Activated CD4-positive, alpha-beta memory T cell treated with anti-CD3 and anti-CD28 coated beads for 36 hours (primary cell): ENCODE data around the gene CFAP97. TPM values are rescaled to one million over a fixed set of nuclear protein-coding genes. Genes with fewer than 3 reads are reported as not detected.
A peak's percentile ranks its signal among the peaks of the same experiment; 100 is the strongest.
"Not testable (repeated sequence)": the region's sequence is repeated elsewhere in the genome, so short reads cannot be mapped to it uniquely, and the experiment has no call there.

ENCODE experiments used
- CTCF ChIA-PET: fragments of 350-600 bp; sonication (Branson Sonifier 250); formaldehyde crosslinking; loops from one replicate; lab custom pipeline; 2021; ENCODE audit warnings: antibody characterized with exemption, inconsistent platforms; lab: Charles Lee
- POLR2A ChIA-PET: fragments of 350-600 bp; sonication (Branson Sonifier 250); formaldehyde crosslinking; loops from one replicate; lab custom pipeline; 2021; ENCODE audit warnings: antibody characterized with exemption; lab: Charles Lee
- DNase-seq: peaks from one replicate; pipeline ENCODE4 v3.0.0-alpha.2; 2020
- H3K27ac Mint-ChIP-seq: one replicate; pipeline ENCODE4 v1.8.0; 2021; ENCODE audit warnings: mixed read lengths
- H3K27me3 Mint-ChIP-seq: one replicate; pipeline ENCODE4 v1.8.0; 2021; ENCODE audit warnings: mixed read lengths
- H3K36me3 Mint-ChIP-seq: one replicate; pipeline ENCODE4 v1.8.0; 2021; ENCODE audit warnings: mixed read lengths
- H3K4me1 Mint-ChIP-seq: one replicate; pipeline ENCODE4 v1.8.0; 2021; ENCODE audit warnings: low read depth, mixed read lengths
- H3K4me3 Mint-ChIP-seq: one replicate; pipeline ENCODE4 v1.8.0; 2021; ENCODE audit warnings: mild to moderate bottlenecking, mixed read lengths
- H3K9me3 Mint-ChIP-seq: one replicate; pipeline ENCODE4 v1.8.0; 2021; ENCODE audit warnings: mixed read lengths
- intact Hi-C: fragments of 100-400 bp; cut with micrococcal nuclease; formaldehyde crosslinking; loops from one replicate; pipeline ENCODE4 v1.15.1; 2023
- total RNA-seq, 2 experiments: library from RNA; stranded (reverse); gene quantifications; one replicate each; pipeline ENCODE4 v1.2.3, GENCODE V29; 2021

CFAP97 gene
- total RNA-seq, result 10 to 100 TPM; 47.5 to 48.6 TPM

DNA sequence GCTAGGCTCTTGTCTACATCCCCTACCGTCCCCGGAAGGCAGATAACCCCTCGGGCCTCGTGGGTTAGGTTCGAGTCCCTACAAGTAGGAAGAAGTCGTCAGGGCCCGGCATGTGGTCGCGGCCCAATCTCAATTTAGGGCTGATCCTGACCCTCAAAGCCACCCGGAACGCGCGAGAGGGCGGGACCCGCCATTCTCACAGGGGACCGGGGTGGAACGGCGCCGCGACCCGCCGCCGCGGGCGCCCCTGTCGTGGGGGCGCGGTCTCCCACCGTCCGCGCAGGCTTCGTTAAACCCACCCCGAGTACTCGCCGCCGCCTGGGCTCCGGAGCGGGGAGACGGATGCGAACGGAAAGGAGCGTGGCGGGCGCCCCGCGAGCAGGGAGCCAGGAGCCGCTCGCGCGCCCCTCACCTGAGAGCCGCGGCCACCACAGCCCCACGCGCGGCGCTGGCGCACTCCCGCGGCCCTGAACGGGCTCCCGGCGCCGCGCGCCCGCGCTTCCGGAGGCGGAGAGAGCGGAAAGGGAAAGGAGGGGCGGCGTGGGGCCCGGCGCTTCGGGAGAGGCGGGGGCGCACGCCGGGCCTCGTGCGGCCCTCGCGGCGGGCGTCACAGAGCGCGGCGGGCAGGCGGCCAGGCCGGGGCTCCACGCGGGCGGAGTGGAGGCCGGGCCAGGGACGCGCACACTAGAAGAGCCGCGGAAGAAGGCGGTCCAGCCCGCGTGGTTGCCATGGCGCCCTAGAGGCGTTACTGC, at the start of gene CFAP97:
Gene CFAP97, minus strand, starts transcription at position 515 of the 752 bp plus-strand sequence. CDS start 12,804 bp downstream, outside the sequence.
- Mint-ChIP-seq H3K27me3 (no peaks in the 10 kb centered on the region), H3K9me3 (no peaks in the 10 kb centered on the region), H3K4me1 (peaks cover 48% of the 10 kb centered on the region)

DNA sequence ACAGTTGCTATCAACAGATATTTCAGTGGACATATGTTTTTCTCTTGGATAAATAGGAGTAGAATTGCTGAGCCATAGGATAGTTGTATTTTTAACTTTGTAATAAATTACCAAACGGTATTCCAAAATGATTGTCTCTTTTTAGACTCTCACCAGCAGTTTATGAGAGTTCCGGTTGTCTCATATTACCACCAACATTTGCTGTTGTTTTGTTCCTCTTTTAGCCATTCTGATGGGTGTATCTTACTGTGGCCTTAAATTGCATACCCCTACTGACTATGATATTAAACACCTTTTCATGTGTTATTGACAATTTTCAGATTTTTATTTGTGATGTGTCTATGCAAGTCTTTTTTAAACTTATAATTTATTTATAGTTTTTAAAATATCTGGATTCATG, 45.3 kb upstream of the CFAP97 start:
- no peak overlapping the region for H3K27ac Mint-ChIP-seq
- H3K36me3 Mint-ChIP-seq, result peaks cover 14% of the 10 kb centered on the region
- intact Hi-C loops, result no loop called here
- ChIA-PET CTCF (no interaction called here), POLR2A (no interaction called here)
- H3K27me3 Mint-ChIP-seq, result no peaks in the 10 kb centered on the region
- no peaks in the 10 kb centered on the region for H3K9me3 Mint-ChIP-seq
- H3K4me1 Mint-ChIP-seq, result peaks cover 46% of the 10 kb centered on the region
- DNase-seq, result no peak
- H3K4me3 Mint-ChIP-seq, result no peak overlapping the region

More for the DNA sequence above, at the start of gene CFAP97:
- DNase-seq, result peak; percentile 81
- Mint-ChIP-seq H3K36me3 (peaks cover 6% of the 10 kb centered on the region), H3K4me3 (peak within 1 kb of the TSS; percentile 94), H3K27ac (peak within 1 kb of the TSS; percentile 97)
- intact Hi-C loops, result loop anchor here (1.0 to 10.0 kb wide), 10 partner anchors 39 to 991 kb away; partner anchors contain the start of genes CCDC110, CENPU, CYP4V2 and LRP2BP
- ChIA-PET POLR2A (interaction anchor here (1.1 kb wide), 1 partner anchor 192 kb away, joined by 4 read pairs; the partner anchor contains the start of genes ANKRD37 and LRP2BP), CTCF (interaction anchor here (1.0 kb wide), 1 partner anchor 20 kb away, joined by 3 read pairs; no protein-coding TSS in a partner anchor)

DNA sequence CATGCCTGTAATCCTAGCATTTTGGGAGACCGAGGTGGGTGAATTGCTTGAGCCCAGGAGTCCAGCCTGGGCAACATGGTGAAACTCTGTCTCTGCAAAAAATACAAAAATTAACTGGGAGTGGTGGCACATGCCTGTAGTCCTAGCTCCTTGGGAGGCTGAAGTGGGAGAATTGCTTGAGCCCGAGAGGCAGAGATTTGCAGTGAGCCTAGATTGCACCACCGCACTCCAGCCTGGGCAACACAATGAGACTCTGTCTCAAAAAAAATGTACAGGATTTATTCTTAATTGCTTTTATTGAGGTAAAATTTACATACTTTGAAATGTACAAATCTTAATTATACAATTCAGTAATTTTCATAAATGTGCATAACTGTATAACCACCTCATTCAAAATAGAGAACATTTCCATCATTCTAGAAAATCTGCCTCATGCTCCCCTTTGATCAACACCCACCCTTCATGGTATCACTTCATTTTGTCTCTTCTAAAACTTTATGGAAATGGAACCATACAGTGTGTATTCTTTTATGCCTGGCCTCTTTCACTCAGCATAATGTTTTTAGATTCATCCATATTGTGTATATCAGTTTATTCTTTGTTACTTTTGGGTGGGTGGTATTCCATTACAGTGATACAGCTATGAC, 44.7 kb upstream of the CFAP97 start:
- peaks cover 41% of the 10 kb centered on the region for H3K4me1 Mint-ChIP-seq
- ChIA-PET CTCF (interaction anchor here (0.6 kb wide), 1 partner anchor 972 kb away, joined by 3 read pairs; no protein-coding TSS in a partner anchor), POLR2A (no interaction called here)
- intact Hi-C loops, result no loop called here
- H3K36me3 Mint-ChIP-seq, result peaks cover 13% of the 10 kb centered on the region
- H3K9me3 Mint-ChIP-seq, result no peaks in the 10 kb centered on the region
- no peak overlapping the region for H3K4me3 Mint-ChIP-seq
- H3K27me3 Mint-ChIP-seq, result no peaks in the 10 kb centered on the region
- H3K27ac Mint-ChIP-seq, result no peak overlapping the region
- no peak for DNase-seq

DNA sequence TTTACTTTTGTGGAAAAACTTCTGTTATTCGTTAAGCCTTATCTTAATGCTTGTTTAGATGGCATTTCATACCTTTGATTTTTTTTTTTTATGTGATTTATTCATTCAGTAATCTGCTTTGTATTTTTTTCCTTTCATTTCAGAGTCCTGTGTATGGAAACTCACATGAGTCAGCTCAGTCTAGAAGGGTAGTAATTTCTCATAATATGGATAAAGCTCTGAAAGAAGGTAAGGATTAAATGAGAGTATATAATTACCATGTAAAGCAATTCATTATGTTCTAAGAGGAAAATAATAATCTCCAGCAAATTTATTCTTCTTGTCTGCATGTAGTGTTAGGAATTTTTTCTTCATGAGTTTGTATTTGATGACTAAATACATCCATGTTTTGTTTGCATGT, 43.4 kb upstream of the CFAP97 start:
- no peaks in the 10 kb centered on the region for H3K27me3 Mint-ChIP-seq
- CTCF ChIA-PET, result no interaction called here

DNA sequence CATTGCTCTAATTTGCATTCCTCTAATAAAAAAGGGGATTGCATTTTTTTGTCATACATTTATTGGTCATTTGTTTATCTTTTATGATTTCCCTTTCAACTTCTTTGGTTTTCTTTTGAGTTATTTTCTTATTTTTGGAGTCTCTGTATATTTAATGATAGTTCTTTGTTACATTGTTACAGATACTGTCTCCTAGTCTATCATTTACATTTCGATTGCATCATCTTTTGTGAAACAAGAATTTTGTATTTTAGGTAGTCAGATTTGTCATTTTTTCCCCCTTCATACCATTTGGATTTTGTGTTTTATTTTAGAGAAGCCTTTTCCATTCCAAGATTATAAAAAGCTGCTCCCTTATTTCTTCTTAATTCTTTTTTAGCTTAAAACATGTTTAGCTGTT, 42.7 kb upstream of the CFAP97 start:
- no peak overlapping the region for H3K27ac Mint-ChIP-seq

More for the DNA sequence above, 43.4 kb upstream of the CFAP97 start:
- peak overlapping the region; percentile 38 for H3K27ac Mint-ChIP-seq
- POLR2A ChIA-PET, result no interaction called here
- no peaks in the 10 kb centered on the region for H3K9me3 Mint-ChIP-seq
- H3K4me3 Mint-ChIP-seq, result no peak overlapping the region
- intact Hi-C loops, result loop anchor here (2.0 kb wide), 1 partner anchor 30 kb away; no protein-coding TSS in a partner anchor
- H3K36me3 Mint-ChIP-seq, result peaks cover 11% of the 10 kb centered on the region
- peaks cover 41% of the 10 kb centered on the region for H3K4me1 Mint-ChIP-seq
- no peak for DNase-seq

DNA sequence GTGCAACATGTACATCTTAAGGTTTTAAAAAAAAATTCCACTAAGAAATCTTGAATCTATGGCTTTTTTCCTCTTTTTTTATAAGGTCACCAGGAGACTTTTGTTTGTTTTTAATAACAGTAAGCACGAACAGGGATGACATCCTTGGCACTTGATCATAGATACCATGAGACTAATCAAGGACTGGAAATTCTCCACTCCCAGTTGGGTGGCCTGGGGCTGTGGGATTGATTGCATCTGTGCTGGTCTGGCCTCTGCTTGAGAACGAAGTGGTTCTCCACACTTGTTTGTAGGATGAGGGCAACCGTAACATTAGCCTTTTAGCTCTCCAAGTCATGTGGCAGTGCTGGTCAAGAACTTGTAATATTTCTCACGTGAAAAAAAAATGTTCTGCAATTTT, 41.0 kb upstream of the CFAP97 start:
- Mint-ChIP-seq H3K36me3 (peaks cover 6% of the 10 kb centered on the region), H3K27me3 (no peaks in the 10 kb centered on the region), H3K27ac (no peak overlapping the region), H3K9me3 (no peaks in the 10 kb centered on the region), H3K4me1 (peaks cover 27% of the 10 kb centered on the region), H3K4me3 (no peak overlapping the region)
- ChIA-PET CTCF (no interaction called here), POLR2A (no interaction called here)
- intact Hi-C loops, result no loop called here
- no peak for DNase-seq

More for the DNA sequence above, 42.7 kb upstream of the CFAP97 start:
- peaks cover 11% of the 10 kb centered on the region for H3K36me3 Mint-ChIP-seq
- POLR2A ChIA-PET, result no interaction called here
- H3K4me3 Mint-ChIP-seq, result no peak overlapping the region
- CTCF ChIA-PET, result no interaction called here
- no peak for DNase-seq
- no peaks in the 10 kb centered on the region for H3K27me3 Mint-ChIP-seq
- intact Hi-C loops, result loop anchor here (2.0 kb wide), 1 partner anchor 30 kb away; no protein-coding TSS in a partner anchor
- H3K4me1 Mint-ChIP-seq, result peaks cover 34% of the 10 kb centered on the region
- no peaks in the 10 kb centered on the region for H3K9me3 Mint-ChIP-seq

DNA sequence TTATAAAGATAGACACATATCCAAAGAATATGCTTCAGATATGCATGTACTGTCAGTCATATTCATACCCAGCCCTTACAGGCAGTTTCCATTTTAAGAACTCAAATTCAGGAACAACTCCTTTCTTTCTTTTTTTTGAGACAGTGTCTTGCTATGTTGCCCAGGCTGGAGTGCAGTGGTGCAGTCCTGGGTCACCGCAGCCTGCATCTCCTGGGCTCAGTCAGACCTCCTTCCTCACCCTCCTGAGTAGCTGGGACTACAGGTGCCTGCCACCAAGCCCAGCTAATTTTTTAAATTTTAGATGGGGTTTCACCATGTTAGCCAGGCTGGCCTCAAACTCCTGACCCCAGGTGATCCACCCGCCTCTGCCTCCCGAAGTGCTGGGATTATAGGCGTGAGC, 40.1 kb upstream of the CFAP97 start:
- Mint-ChIP-seq H3K36me3 (peaks cover 5% of the 10 kb centered on the region), H3K4me3 (no peak overlapping the region), H3K9me3 (no peaks in the 10 kb centered on the region), H3K4me1 (peaks cover 27% of the 10 kb centered on the region), H3K27me3 (no peaks in the 10 kb centered on the region), H3K27ac (no peak overlapping the region)
- intact Hi-C loops, result no loop called here
- DNase-seq, result no peak
- POLR2A ChIA-PET, result no interaction called here
- CTCF ChIA-PET, result no interaction called here

DNA sequence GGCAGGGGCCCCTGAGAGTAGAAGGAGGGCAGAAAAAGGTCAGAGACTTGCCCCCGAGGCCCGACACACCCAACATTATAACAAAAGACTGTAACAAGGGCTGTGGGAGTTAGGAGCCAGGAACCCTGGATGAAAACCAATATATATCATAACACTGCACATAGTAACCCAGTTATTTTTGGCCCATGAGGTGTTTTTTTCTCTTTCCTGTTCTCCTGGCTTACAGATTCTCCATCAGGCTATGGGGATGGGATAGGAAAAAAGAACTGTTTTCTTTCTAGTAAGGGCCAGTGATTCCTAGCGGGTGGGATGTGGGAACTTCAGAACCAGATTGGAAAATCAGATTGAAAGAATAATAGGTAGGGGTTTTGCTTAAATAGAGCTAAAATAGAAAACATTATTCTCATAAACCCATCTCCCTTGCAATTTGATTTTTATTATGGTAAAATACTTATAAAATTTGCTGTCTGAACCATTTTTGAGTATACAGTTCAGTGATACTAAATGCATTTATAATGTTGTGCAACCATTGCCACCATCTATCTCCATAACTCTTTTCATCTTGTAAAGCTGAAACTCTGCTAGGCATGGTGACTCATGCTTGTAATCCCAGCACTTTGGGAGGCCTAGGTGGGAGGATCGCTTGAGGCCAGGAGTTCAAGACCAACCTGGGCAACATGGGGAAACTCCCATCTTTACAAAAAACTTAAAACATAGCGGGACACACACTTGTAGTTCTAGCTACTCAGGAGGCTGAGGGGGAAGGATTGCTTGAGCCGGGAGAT, 39.1 kb upstream of the CFAP97 start:
- CTCF ChIA-PET, result no interaction called here
- Mint-ChIP-seq H3K27ac (no peak overlapping the region), H3K9me3 (no peaks in the 10 kb centered on the region), H3K4me3 (no peak overlapping the region), H3K27me3 (no peaks in the 10 kb centered on the region), H3K36me3 (peaks cover 2% of the 10 kb centered on the region), H3K4me1 (peaks cover 33% of the 10 kb centered on the region)
- POLR2A ChIA-PET, result no interaction called here
- peak; percentile 26 for DNase-seq
- intact Hi-C loops, result no loop called here

DNA sequence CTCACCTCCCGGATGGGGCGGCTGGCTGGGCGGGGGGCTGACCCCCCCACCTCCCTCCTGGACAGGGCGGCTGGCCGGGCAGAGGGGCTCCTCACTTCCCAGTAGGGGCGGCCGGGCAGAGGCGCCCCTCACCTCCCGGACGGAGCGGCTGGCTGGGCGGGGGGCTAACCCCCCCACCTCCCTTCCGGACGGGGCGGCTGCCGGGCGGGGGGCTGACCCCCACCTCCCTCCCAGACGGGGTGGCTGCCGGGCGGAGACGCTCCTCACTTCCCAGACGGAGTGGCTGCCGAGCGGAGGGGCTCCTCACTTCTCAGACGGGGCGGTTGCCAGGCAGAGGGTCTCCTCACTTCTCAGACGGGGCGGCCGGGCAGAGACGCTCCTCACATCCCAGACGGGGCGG, 36.7 kb upstream of the CFAP97 start:
- CTCF ChIA-PET, H3K27ac Mint-ChIP-seq, H3K27me3 Mint-ChIP-seq, intact Hi-C loops, H3K36me3 Mint-ChIP-seq, POLR2A ChIA-PET, H3K9me3 Mint-ChIP-seq, H3K4me3 Mint-ChIP-seq, DNase-seq: not testable (repeated sequence)
- H3K4me1 Mint-ChIP-seq, result peaks cover 33% of the 10 kb centered on the region

DNA sequence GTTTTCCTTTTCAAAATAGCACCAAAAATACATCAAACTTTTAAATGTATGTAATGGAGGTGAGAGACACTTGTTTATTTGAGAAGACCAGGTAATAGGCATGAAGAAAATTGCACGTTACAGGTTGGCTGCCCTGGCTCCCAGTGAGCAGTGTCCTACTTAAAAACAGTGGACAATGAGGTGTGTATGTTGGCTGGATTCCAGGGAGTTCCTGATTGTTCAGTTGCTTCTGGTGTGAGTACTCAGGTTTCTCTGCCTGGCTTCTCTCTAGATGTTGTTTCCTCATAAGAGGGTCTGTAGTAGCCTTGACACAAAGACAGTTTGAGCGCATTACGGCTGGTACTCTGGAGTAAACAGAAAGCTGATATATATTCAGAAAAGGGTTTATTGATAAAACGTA, 35.0 kb upstream of the CFAP97 start:
- intact Hi-C loops, result loop anchor here (1.0 to 2.0 kb wide), 3 partner anchors 16 to 157 kb away; partner anchors contain the start of gene LRP2BP
- Mint-ChIP-seq H3K27me3 (no peaks in the 10 kb centered on the region), H3K4me3 (no peak overlapping the region), H3K9me3 (no peaks in the 10 kb centered on the region), H3K36me3 (no peaks in the 10 kb centered on the region), H3K4me1 (peaks cover 37% of the 10 kb centered on the region), H3K27ac (peak overlapping the region; percentile 68)
- DNase-seq, result no peak
- ChIA-PET CTCF (no interaction called here), POLR2A (no interaction called here)

DNA sequence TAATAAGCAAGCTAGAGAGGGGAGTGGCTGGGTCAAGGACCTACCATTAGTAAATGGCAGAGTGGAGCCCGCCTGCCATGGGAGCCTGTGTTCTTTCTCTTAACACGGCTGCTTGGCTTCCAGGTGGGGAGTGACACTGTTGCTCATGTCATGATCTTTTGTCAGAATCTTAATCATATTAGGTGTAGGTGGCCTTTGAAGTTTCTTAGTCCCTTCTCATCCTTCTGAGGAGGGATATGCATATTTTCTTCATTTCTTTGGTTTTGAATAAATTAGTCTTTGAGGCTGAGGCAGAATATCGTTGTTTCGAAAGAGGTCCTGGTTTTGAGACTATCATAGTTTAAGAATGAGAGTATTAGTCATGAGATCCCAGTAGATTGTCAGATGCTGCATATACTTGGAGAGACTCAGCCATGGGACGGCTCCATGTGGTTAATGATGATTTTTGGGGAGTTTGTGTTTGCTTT, 34.4 kb upstream of the CFAP97 start:
- CTCF ChIA-PET, result no interaction called here

More for the DNA sequence above, 34.4 kb upstream of the CFAP97 start:
- Mint-ChIP-seq H3K4me1 (peaks cover 33% of the 10 kb centered on the region), H3K27me3 (no peaks in the 10 kb centered on the region), H3K9me3 (no peaks in the 10 kb centered on the region), H3K36me3 (no peaks in the 10 kb centered on the region), H3K4me3 (peak overlapping the region; percentile 49), H3K27ac (peak overlapping the region; percentile 68)
- DNase-seq, result peak; percentile 64
- intact Hi-C loops, result loop anchor here (1.0 to 2.0 kb wide), 3 partner anchors 16 to 157 kb away; partner anchors contain the start of gene LRP2BP
- POLR2A ChIA-PET, result no interaction called here
